ENCODE measurements around the gene COL4A4.

COL4A4 gene

DNA sequence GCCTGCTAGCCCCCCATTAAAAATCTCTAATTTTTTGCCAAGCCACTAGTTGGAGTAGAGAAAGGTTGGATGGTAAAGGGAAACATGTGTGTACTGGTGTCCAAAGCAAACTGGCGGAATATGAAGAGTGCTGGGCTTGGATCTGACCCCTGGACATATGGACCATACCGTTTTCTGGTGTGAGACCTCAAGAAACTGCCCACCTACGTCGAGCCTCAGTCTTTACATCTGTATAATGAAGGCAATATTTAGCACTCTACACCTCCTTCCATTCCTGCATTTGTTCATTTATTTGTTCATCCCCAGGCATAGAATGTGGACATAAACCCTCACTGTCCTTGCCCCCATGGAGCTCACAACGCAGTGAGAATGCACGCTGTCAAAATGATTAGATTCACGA, 185.7 kb downstream of the COL4A4 start:
- DNase-seq, result no peak

DNA sequence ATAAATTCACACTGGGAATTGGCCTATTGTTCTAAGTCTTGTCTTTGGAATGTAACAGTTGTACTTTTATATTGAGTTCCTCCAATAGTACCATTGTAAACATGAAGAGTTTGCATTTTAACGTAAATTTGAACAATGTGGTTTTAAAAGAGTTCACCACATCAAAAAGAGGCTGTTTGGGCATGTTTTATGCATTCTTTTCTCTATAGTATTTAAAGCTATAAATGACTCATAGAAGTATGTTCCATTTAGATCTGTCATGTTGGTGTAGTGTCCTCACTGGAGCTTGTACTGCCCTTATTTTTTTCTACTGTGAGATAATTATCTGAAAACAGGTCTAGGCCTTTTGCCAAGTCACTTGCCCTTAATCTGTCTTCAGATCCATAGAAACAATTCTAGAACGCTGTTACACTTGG, 186.2 kb downstream of the COL4A4 start:
- DNase-seq, result no peak

DNA sequence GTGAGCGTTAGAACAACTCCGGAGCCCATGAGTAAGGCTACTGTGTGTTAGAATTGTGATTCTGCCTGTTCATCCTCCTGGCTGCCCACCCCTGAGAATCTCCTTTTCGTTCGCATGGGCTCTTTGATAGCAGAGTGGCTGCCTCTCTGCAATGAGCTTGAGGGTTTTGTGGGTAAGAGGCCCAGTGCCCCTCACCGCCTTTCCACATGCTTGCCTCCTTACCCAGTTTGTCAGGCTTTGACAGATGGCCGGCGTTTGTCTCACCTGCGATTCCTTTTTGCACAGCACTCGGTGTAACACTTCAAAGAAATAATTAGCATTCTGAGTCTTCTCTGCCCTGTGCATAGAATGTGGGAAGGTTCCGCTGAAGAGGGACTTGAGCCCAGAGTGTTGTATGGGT, 190.2 kb downstream of the COL4A4 start:
- no peak for DNase-seq

DNA sequence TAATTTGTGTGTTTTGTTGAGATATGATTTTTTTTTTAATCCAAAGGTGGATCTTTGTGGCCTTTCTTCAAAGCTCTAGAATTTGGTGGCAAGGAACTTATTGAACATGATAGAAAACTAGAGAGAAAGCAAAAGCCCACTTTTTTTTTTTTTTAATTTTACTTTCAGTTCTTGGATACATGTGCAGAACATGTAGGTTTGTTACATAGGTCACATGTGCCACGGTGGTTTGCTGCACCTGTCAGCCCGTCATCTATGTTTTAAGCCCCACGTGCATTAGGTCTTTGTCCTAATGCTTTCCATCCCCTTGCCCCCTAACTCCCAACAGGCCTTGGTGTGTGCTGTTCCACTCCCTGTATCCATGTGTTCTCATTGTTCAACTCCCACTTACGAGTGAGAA, 192.2 kb downstream of the COL4A4 start:
- DNase-seq, result no peak

DNA sequence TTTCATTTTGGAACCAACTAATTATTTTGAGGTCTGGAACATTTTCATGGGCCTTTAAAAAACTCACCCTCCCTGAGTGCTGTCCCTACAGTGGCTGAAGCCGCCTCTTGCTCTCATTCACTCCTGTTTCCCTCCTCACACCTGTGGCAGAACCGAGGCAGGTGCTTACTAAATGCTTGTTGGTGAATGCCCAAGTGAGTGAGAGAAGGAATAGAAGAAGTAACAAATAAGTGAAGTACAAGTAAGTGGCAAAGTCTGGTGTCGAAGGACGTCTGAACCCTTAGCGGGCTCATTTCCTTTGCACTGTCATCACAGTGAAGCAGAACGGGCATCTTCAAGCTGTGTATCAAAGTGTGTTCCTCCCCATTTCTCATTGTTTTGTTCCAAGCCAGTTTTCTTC, 192.9 kb downstream of the COL4A4 start:
- no peak for DNase-seq

DNA sequence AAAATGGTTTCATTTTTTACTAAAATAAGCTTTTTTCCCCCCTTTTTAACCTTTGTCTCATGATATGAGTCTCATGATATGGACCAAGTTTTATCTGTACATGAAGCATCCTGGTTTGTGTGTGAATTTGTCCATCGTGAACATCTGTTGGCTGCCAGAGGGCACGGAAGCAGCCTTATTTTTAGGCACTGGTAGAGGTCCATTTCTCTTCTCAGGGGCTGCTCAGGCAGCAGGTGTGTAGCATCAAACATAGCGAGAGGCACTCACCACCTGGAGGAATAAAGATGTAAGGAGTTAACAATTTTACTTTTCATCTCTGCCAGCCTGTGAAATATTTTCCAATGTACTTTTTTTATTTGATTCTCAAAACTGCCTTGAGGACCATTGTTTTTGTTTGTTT, 193.6 kb downstream of the COL4A4 start:
- no peak for DNase-seq

DNA sequence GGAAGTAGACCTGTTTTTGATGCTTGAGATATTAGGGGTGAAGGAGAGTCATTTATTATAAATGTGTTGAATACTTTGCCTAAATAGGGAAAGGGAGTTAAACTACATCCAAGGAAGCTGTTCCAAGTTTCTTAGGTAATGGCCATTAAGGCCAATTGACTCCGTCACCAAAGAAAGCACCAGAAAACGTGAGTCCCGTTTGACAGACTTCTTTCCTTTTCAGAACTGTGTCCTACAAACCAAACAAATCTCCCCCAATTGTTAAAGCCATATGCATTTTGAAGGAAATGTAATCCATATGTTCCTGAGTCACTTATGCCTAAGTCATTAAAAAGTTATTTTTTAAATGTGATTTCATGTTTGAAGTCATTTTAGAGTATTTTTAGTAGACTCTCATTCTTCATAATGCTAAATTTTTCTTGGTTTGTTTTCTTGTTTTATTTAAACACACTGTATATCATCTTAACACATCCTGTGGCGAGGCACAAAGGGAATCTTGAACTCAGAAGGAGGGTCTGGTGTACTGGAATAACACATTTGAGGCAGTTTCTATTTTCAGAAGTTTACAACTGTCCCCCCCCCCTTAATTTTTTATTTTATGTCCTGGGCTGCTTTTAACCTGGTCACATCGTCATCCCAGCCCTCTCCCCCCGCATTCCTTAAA, 194.5 kb downstream of the COL4A4 start:
- DNase-seq, result no peak

DNA sequence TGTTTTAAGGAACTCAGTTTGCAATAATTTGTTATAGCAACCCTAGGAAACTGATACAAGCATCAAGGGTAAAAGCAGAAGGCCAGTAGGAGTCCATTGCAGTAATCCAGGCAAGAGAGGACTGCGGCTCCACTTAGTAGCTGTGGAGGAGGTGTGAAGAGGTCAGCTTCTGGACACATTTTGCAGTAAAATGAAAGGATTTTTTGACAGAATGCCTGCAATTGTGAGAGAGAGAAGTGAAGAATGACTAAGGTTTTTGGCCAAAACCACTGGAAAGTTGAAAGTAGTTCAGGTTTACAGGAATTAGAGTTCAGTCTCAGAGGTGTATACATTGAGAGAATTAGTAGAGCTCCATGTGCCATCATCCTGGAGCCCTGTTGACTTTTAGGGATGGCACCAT, 198.6 kb downstream of the COL4A4 start:
- no peak for DNase-seq

DNA sequence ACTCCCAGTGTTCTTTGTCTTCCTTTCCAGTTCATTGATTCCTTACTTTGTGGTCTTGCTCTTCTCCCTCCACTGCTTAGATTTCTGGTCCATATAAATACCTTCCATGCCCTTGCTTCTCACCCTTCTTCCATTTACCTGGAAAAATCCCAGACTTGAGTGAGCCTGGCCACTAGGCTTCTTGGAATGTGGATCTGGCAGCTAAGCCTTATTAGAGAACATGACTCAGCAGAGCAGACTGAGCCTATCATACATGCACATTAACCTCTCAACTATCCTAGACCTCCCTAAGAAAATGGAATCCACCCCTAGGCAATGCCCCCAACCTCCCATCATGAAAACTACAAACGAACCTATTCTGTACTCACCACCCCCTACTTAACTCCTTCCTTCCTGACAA, 200.5 kb downstream of the COL4A4 start:
- DNase-seq, result peak; percentile 23

DNA sequence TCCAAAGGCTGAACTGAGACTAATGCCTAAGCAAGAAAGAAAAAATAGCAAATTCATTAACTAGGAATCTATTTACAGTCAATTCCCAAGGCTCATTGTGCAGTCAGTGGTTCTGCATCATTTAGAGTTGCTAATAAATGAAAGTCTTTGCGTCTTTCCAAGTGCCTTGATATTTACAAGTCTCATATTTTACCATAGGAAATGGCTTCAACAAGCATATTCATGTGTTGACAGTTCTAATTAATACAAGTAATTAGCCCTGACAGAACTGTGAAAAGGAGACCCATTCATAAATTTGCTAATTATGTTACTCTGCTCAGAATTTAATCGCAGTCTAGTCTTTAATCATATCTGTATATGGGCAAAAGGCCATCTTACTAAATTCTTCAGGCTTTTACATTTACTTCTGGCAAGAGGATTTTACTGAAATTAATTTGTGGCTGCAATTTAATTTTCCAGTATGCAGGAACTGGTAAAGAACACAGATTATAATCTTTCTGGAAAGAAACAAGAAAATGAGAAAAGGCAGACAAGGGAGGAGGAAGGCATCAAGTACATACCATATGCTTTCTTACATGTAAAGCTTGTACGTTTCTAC, 201.7 kb downstream of the COL4A4 start:
- DNase-seq, result no peak

DNA sequence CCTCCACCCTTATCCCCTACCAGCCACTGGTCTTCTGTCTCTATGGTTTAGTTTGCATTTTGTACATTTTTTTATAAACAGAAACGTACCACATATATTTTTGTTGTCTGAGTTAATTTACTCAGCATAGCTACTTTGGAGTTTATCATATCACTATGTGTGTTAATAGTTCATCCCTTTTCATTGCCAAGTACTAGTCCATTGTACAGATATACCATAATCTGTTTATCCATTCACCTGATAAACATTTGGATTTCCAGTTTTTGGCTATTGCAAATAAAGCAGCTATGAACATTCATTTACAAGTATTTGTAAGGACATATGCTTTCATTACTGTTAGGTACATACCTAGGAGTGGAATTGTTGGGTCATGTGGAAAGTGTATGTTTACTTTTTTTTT, 204.6 kb downstream of the COL4A4 start:
- DNase-seq, result no peak

DNA sequence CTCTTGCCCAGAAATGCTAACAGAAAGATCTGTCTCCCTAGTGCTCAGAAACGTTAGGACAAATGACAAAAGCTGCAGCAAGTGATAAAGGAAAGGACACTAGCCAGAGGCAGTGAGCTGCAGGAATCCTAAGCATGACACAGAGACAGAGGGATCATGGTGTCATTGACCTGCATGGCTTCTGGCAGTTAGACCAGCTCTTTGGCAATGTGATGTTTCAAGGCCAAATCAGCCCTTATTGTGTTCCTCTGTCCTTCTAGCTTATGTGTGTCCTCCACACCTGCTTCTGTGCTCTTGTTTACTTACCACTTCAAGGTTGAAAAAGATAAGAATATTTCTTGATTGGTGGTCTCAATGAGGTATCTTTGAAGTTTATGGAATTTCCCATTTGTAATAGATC, 207.3 kb downstream of the COL4A4 start:
- DNase-seq, result no peak

DNA sequence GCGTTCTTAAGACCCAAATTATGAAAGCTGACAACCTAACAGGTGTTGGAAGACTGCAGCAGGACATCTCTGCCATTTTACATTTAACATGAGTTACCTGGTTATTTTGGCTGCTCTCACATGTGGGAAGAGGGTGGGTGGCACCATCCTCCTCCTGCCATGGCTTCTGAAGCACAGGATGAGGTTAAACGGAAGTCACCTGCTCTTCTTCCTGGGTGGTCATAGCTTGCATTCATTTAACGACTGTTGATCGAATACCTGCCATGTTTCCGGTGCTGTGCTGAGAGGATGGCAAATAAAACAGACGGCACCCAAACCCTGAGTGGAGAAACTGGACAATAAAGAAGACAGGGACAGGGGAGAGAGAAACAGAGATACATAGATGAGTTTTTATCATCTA, 210.2 kb downstream of the COL4A4 start:
- DNase-seq, result no peak

DNA sequence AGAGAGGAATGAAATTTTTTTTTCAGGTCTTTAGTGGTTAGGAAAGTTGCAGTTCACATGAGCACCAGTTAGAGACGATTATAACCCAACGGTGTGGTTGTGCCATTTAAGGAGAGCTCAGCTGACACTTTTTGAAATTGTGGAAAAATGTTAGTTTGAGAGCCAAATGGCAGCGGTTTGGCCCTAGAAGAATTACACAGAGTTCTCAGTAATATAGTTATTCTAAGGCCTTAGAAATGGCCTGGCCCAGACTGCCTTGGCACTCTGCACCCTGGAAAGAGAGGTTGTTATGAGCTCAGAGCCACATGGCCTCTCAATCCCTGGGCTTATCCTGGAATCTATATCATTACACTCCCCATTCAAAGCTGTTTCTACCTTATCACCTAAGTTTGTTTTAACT, 210.8 kb downstream of the COL4A4 start:
- no peak for DNase-seq

All from NCI-H82 (cell line).